Measurements from ENCODE around the gene NIPBL. TPM values are rescaled to one million over a fixed set of nuclear protein-coding genes. Genes with fewer than 3 reads are reported as not detected.
"Not testable (repeated sequence)": the region's sequence is repeated elsewhere in the genome, so short reads cannot be mapped to it uniquely, and the experiment has no call there.

NIPBL gene
- total RNA-seq, 2 experiments from 2014 or later: 108 to 120 TPM

- DNase-seq (no peak), ATAC-seq (ENCODE audit: poor library complexity) (no peak)
- Mint-ChIP-seq H3K4me3 (peak overlapping the region; percentile 23), H3K27ac (no peak overlapping the region), H3K9me3 (no peaks in the 10 kb centered on the region), H3K27me3 (no peaks in the 10 kb centered on the region), H3K4me1 (ENCODE audit: low read depth) (peaks cover 69% of the 10 kb centered on the region), H3K36me3 (ENCODE audit: low read depth) (peaks cover 35% of the 10 kb centered on the region)
- peaks cover 14% of the 10 kb centered on the region for H3K4me1 ChIP-seq (ENCODE audit: insufficient read depth, low read length)
- no peak overlapping the region for H3K27ac ChIP-seq (ENCODE audit: low read depth in 1 of 2, low read length in 2 of 2)
- ChIA-PET POLR2A (no interaction called here), CTCF (no interaction called here)
- H3K27me3 ChIP-seq (ENCODE audit: control insufficient read depth in 1 of 2, insufficient read depth in 2 of 2, low read length in 2 of 2): no peaks in the 10 kb centered on the region
- no peak overlapping the region for H3K4me3 ChIP-seq (ENCODE audit: low read length)
- no peaks in the 10 kb centered on the region for H3K9me3 ChIP-seq (ENCODE audit: control insufficient read depth in 1 of 2, insufficient read depth in 1 of 2, low read length in 2 of 2)
- intact Hi-C loops (cut with DNase I, micrococcal nuclease): no loop called here
- peaks cover 20% of the 10 kb centered on the region for H3K36me3 ChIP-seq (ENCODE audit: insufficient read depth, low read length)
- no peak for TF ChIP-seq CTCF (IDR thresholded peaks at IDR 0.05)
Measured at GRCh38 chr5:36889264-36889663, 12.7 kb downstream of the NIPBL start.

- H3K27ac Mint-ChIP-seq: no peak overlapping the region
- H3K36me3 ChIP-seq (ENCODE audit: insufficient read depth, low read length): peaks cover 8% of the 10 kb centered on the region
- H3K27me3 ChIP-seq (ENCODE audit: control insufficient read depth in 1 of 2, insufficient read depth in 2 of 2, low read length in 2 of 2): no peaks in the 10 kb centered on the region
- DNase-seq (no peak), ATAC-seq (ENCODE audit: poor library complexity) (no peak)
- intact Hi-C loops (cut with DNase I, micrococcal nuclease): no loop called here
- no peak for TF ChIP-seq CTCF (IDR thresholded peaks at IDR 0.05)
- H3K4me3 ChIP-seq (ENCODE audit: low read length): no peak overlapping the region
- peaks cover 37% of the 10 kb centered on the region for H3K36me3 Mint-ChIP-seq (ENCODE audit: low read depth)
- no peaks in the 10 kb centered on the region for H3K9me3 Mint-ChIP-seq
- no peaks in the 10 kb centered on the region for H3K9me3 ChIP-seq (ENCODE audit: control insufficient read depth in 1 of 2, insufficient read depth in 1 of 2, low read length in 2 of 2)
- no peaks in the 10 kb centered on the region for H3K27me3 Mint-ChIP-seq
- CTCF ChIA-PET: no interaction called here
- peaks cover 75% of the 10 kb centered on the region for H3K4me1 Mint-ChIP-seq (ENCODE audit: low read depth)
- H3K4me3 Mint-ChIP-seq: no peak overlapping the region
- POLR2A ChIA-PET: no interaction called here
- H3K4me1 ChIP-seq (ENCODE audit: insufficient read depth, low read length): peaks cover 6% of the 10 kb centered on the region
- H3K27ac ChIP-seq (ENCODE audit: low read depth in 1 of 2, low read length in 2 of 2): no peak overlapping the region
Measured at GRCh38 chr5:36891266-36891665, 14.7 kb downstream of the NIPBL start.

- H3K4me3 Mint-ChIP-seq; H3K27ac Mint-ChIP-seq; DNase-seq; H3K9me3 ChIP-seq (ENCODE audit: control insufficient read depth in 1 of 2, insufficient read depth in 1 of 2, low read length in 2 of 2); H3K4me3 ChIP-seq (ENCODE audit: low read length); H3K9me3 Mint-ChIP-seq; H3K36me3 ChIP-seq (ENCODE audit: insufficient read depth, low read length); ATAC-seq (ENCODE audit: poor library complexity); CTCF ChIA-PET; H3K27ac ChIP-seq (ENCODE audit: low read depth in 1 of 2, low read length in 2 of 2); H3K27me3 Mint-ChIP-seq; H3K27me3 ChIP-seq (ENCODE audit: control insufficient read depth in 1 of 2, insufficient read depth in 2 of 2, low read length in 2 of 2); intact Hi-C loops (cut with DNase I, micrococcal nuclease): not testable (repeated sequence)
- peaks cover 72% of the 10 kb centered on the region for H3K4me1 Mint-ChIP-seq (ENCODE audit: low read depth)
- POLR2A ChIA-PET: interaction anchor here (2.9 kb wide), 1 partner anchor 14 kb away, joined by 11 read pairs; no protein-coding TSS in a partner anchor
- peaks cover 10% of the 10 kb centered on the region for H3K4me1 ChIP-seq (ENCODE audit: insufficient read depth, low read length)
- peaks cover 37% of the 10 kb centered on the region for H3K36me3 Mint-ChIP-seq (ENCODE audit: low read depth)
Measured at GRCh38 chr5:36892085-36892830, 15.7 kb downstream of the NIPBL start.
